Measurements from ENCODE around the gene URM1.

- no peak for TF ChIP-seq CTCF (IDR thresholded peaks at IDR 0.05)
- TF ChIP-seq POLR2AphosphoS5 (IDR thresholded peaks at IDR 0.05) = no peak
- no peak for TF ChIP-seq POLR2A (IDR thresholded peaks at IDR 0.05)
Observed at GRCh38 chr9:128361296-128361985, 9.7 kb upstream of the URM1 start.
